Skeletal muscle tissue (tissue), 4 donors: ENCODE data around the gene DYRK2. TPM values are rescaled to one million over a fixed set of nuclear protein-coding genes. Genes with fewer than 3 reads are reported as not detected.

Experiments used
- H3K27ac ChIP-seq: one replicate; pipeline ENCODE4 v1.7.0; 2013; ENCODE audit warnings: mild to moderate bottlenecking, low read depth, low read length, inconsistent platforms
- H3K27me3 ChIP-seq, 3 donors: one replicate each; pipeline ENCODE4 v1.7.0; 2013; ENCODE audit warnings: low read length in 3 of 3; ENCODE audit not compliant: control insufficient read depth in 3 of 3, insufficient read depth in 3 of 3
- H3K36me3 ChIP-seq, 3 donors: one replicate each; pipeline ENCODE4 v1.7.0; 2013; ENCODE audit warnings: low read length in 3 of 3; ENCODE audit not compliant: control insufficient read depth in 3 of 3, insufficient read depth in 3 of 3
- H3K4me1 ChIP-seq, 3 donors: one replicate each; pipeline ENCODE4 v1.7.0; 2013; ENCODE audit warnings: low read length in 3 of 3, mild to moderate bottlenecking in 3 of 3; ENCODE audit not compliant: control insufficient read depth in 3 of 3, insufficient read depth in 3 of 3
- H3K4me3 ChIP-seq, 3 donors: one replicate each; pipeline ENCODE4 v1.7.0; 2013; ENCODE audit warnings: low read length in 3 of 3
- H3K9ac ChIP-seq, 3 donors: one replicate each; pipeline ENCODE4 v1.7.0; 2013; ENCODE audit warnings: low read length in 3 of 3, mild to moderate bottlenecking in 3 of 3, moderate library complexity in 2 of 3, low read depth in 1 of 3
- H3K9me3 ChIP-seq, 3 donors: one replicate each; pipeline ENCODE4 v1.7.0; 2013; ENCODE audit warnings: low read length in 3 of 3; ENCODE audit not compliant: control insufficient read depth in 3 of 3
- total RNA-seq: library from RNA; depleted of rRNA; stranded (reverse); fragments of >200 nt; gene quantifications from one replicate; pipeline ENCODE4 v1.2.3, GENCODE V29; 2014
- donor health status: Osteomylitis.

Gene DYRK2
- total RNA-seq = 47.0 TPM

DNA sequence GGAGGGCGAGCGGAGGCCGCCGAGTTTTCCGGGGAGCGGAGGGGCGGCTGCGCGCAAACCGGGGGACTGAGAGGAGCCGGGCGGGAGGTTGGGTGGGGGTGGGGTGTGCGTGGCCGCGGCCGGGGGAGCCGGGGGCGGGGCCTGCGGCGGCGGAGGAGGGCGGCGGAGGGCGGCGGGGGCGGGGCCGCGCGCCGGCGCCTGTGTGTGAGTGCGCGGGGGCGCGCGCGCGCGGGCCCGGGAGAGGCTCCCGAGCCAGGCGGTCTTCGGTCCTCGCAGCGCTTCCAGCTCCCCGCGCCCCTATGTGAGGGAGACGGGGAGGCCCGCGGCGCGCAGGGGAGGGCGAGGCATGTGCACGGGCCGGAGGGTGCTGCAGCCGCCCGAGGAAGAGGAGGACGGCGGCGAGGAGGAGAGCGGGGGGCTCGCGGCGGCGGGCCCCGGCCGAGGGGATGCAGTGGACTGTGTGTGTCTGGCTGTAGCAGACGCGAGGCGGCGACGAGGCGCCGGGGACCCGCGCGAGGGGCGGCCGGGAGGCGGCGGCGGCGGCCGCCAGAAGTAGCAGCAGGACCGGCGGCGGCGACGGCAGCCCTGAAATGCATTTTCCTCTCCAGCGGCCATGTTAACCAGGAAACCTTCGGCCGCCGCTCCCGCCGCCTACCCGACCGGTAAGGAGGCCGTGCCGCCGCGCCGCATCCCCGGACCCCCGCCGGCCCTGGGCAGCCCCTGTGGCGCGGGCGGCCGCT lies at the start of gene DYRK2:
Gene DYRK2 (plus strand): TSS at position 225 of the 740 bp plus-strand sequence. CDS start 389 bp downstream, at position 614.
- Histone ChIP-seq H3K9me3 (no peaks in the 10 kb centered on the region), H3K9ac (peak within 1 kb of the TSS; percentile 95 to 96 (median 95))

DNA sequence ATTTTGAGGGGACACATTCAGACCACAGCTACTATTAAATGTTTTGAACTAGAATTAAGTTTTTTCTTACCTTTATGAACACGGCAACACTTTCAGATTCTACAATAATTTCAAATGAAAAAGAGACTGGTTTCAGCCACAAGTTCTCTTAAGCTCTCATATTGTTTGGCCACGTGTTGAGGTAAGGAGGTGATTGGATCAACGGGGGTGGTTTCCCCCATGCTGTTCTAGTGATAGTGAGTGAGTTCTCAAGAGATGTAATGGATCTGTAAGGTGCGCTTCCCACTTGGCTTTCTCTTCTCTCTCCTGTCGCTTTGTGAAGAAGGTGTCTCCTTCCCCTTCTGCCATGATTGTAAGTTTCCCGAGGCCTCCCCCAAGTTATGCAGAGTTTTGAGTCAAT lies 48.9 kb upstream of the DYRK2 start:
- Histone ChIP-seq H3K9ac (no peak overlapping the region), H3K4me1 (no peaks in the 10 kb centered on the region), H3K36me3 (no peaks in the 10 kb centered on the region), H3K4me3 (no peak overlapping the region), H3K27ac (no peak overlapping the region), H3K9me3 (no peaks in the 10 kb centered on the region), H3K27me3 (no peaks in the 10 kb centered on the region)

More for the DNA sequence above, at the start of gene DYRK2:
- H3K4me1 ChIP-seq = peaks cover 21 to 26% (median 26%) of the 10 kb centered on the region in 3 donors
- peak within 1 kb of the TSS; percentile 100 for H3K27ac ChIP-seq
- peak within 1 kb of the TSS; percentile 89 to 90 (median 90) for H3K4me3 ChIP-seq
- peaks cover 0 to 13% (median 4%) of the 10 kb centered on the region in 3 donors for H3K36me3 ChIP-seq
- no peaks in the 10 kb centered on the region for H3K27me3 ChIP-seq

DNA sequence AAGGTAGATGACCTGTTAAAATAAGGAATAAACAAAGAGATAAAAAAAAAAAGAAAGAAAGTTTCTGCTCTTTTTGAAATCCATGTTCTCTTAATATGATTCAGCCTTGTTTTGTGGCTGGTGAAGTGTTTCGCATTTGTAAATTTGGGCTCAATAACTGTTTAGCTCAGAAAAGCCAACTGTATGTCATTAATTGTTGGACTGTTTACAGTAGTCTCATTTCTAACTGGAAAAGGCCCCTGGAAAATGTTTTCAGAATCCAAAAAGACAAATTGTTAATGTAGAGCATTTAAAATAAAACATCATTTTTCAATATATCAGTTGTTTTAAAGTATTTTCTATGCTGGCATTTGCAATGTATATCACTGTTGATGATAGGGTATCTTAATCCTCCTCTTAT lies 47.4 kb upstream of the DYRK2 start:
- no peak overlapping the region for H3K27ac ChIP-seq
- H3K9ac ChIP-seq = no peak overlapping the region
- H3K27me3 ChIP-seq = no peaks in the 10 kb centered on the region
- no peaks in the 10 kb centered on the region for H3K36me3 ChIP-seq
- no peaks in the 10 kb centered on the region for H3K4me1 ChIP-seq
- no peaks in the 10 kb centered on the region for H3K9me3 ChIP-seq
- no peak overlapping the region for H3K4me3 ChIP-seq

DNA sequence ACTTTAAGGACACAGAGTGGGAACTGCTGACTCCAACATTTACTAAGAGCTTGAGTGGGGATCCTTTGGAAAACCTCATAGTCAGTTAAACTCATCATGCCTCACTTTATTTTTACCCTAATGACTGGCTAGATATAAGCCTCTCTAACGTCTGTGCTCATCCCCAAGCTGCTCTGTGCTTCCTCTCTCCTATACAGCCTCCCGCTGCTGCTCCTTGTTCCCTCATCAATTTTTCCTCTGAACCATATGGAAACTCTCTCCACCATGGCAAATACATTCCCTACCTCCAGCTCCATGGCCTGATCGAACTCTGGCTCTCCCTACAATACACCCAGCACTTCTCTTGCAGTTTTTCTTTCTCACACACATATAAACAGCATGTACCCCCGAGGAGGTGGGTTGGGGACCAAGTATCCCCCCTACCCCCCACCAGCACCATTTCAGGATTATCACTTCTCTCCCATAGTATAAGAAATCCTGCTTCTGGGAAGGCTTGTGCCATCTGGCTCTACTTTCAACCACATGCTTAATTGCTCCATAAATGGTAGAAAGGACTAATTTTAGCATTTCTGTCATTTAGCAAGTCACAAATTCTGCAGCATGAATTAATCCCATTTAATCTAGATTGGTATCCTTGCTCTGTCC lies 39.2 kb upstream of the DYRK2 start:
- Histone ChIP-seq H3K27me3 (no peaks in the 10 kb centered on the region), H3K4me3 (no peak overlapping the region), H3K36me3 (no peaks in the 10 kb centered on the region), H3K9me3 (no peaks in the 10 kb centered on the region), H3K27ac (no peak overlapping the region), H3K4me1 (no peaks in the 10 kb centered on the region), H3K9ac (no peak overlapping the region)

DNA sequence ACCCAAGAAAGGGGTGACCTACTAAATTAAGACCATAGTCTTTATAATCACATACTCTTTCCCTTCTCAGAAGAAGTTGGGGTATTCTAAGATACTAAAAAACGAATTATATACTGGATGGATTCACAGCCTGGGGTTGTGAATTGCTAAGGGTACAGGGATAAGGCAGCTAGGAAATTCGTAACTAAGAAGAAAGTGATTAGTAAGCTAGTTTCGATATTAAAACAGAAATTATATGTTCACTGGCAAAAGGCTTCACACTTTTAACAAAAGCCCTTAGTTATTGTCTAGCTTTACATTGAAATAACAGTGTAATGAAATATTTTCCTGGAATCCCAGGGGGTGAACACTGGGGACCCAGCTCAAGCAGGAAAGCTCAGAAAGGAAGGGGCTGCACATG lies 35.5 kb upstream of the DYRK2 start:
- H3K27ac ChIP-seq = no peak overlapping the region

DNA sequence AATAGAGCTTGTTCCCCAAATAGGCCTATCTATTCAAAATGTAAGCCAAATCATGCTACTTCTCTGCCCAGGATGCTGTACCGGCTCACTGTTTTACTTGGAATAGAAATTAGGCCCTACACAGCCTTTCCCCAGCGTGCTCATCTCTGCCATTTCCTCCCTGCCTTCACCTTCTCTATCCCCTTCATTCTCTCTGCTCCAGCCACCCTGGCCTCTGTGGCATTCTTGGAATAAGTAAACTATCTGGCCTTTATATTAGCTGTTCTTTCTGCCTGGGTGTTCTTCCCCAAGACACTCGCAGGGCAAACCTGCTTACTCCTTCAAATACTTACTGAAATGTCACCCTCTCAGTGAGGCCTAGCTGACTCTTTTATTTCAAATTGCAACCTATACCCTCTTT lies 30.9 kb upstream of the DYRK2 start:
- no peaks in the 10 kb centered on the region for H3K27me3 ChIP-seq
- H3K9me3 ChIP-seq = no peaks in the 10 kb centered on the region
- H3K27ac ChIP-seq = no peak overlapping the region
- no peak overlapping the region for H3K4me3 ChIP-seq
- H3K9ac ChIP-seq = no peak overlapping the region
- no peaks in the 10 kb centered on the region for H3K36me3 ChIP-seq
- peaks cover 0 to 7% (median 6%) of the 10 kb centered on the region in 3 donors for H3K4me1 ChIP-seq

More for the DNA sequence above, 35.5 kb upstream of the DYRK2 start:
- Histone ChIP-seq H3K27me3 (no peaks in the 10 kb centered on the region), H3K9me3 (no peaks in the 10 kb centered on the region), H3K4me1 (no peaks in the 10 kb centered on the region), H3K4me3 (no peak overlapping the region), H3K36me3 (no peaks in the 10 kb centered on the region), H3K9ac (no peak overlapping the region)

DNA sequence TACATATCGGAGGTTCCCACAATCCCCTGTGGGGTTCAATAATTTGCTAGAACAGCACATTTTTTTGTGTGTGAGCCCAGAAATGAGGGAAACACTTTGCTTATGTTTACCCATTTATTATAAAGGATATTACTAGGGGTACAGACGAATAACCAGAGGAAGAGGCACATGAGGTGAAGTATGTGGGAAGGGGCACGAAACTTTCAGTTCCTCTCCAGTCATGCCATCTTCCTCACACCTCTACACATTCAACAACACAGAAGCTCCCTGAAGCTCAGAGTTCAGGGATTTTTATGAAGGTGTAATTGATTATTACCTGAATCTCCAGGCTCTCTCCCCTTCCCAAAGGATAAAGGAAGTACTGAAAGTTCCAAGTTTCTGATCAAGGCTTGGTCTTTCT lies 30.2 kb upstream of the DYRK2 start:
- Histone ChIP-seq H3K27ac (no peak overlapping the region), H3K36me3 (no peaks in the 10 kb centered on the region), H3K4me1 (peaks cover 0 to 7% (median 6%) of the 10 kb centered on the region in 3 donors), H3K4me3 (no peak overlapping the region), H3K27me3 (no peaks in the 10 kb centered on the region), H3K9me3 (no peaks in the 10 kb centered on the region), H3K9ac (no peak overlapping the region)

DNA sequence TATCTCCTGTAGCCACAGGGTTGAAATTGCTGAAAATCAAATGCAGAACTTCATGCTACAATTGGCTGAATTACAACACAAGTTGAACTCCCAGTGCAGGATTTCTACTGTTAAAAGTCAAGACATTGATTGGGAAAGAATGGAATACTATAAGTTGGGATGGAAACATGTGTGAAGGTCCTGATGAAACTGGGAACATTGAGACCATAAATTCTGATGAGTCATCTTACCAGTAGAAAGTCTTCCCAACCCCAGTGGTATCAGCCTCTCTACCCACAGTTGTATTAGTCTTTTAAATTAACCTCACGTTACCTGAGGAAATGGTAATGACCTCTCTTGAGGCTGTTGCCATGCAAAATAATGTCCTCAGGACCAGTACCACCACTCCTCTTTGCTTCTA lies 27.4 kb upstream of the DYRK2 start:
- H3K27ac ChIP-seq = no peak overlapping the region
- no peaks in the 10 kb centered on the region for H3K36me3 ChIP-seq
- H3K27me3 ChIP-seq = no peaks in the 10 kb centered on the region
- H3K4me1 ChIP-seq = peaks cover 0 to 7% (median 6%) of the 10 kb centered on the region in 3 donors
- no peaks in the 10 kb centered on the region for H3K9me3 ChIP-seq
- H3K9ac ChIP-seq = no peak overlapping the region
- no peak overlapping the region for H3K4me3 ChIP-seq

DNA sequence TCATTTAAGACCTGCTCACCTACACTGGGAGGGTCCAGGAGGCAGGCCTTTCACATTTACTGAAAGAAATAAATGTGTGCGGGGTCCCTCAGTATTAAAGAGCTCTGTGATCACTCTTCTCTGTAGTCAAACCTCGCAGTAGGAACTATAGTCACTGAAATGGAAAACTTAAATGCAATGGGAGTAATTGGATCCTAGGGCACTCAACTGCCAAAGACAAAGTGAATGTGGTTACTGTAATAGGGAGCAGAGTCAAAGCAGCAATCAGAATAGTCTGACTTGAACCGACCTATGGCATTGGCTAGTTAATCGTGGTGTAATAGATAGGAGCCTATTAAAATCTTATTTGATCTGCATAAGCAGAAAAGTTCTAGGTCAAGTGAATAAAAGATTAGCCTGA lies 26.6 kb upstream of the DYRK2 start:
- H3K27ac ChIP-seq = no peak overlapping the region
- no peaks in the 10 kb centered on the region for H3K9me3 ChIP-seq
- H3K4me3 ChIP-seq = no peak overlapping the region
- H3K4me1 ChIP-seq = peaks cover 0 to 7% (median 6%) of the 10 kb centered on the region in 3 donors
- H3K36me3 ChIP-seq = no peaks in the 10 kb centered on the region
- no peak overlapping the region for H3K9ac ChIP-seq
- H3K27me3 ChIP-seq = no peaks in the 10 kb centered on the region

DNA sequence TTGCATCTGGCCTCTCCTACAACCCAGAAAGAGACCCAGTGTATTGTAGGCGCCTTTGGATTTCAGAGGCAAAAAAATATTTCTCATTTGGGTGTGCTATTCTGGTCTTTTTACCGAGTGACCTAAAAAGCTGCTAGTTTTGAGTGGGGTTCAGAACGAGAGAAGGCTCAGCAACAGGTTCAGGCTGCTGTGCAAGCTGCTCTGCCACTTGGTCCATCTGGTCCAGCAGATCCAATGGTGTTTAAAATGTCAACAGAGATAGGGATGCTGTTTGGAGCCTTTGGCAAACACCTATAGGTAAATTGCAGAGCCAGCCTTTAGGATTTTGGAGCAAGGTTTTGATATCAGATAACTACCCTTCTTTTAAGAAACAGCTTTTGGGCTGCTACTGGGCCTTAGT lies 25.3 kb upstream of the DYRK2 start:
- no peak overlapping the region for H3K4me3 ChIP-seq
- H3K27me3 ChIP-seq = no peaks in the 10 kb centered on the region
- peaks cover 0 to 7% (median 6%) of the 10 kb centered on the region in 3 donors for H3K4me1 ChIP-seq
- no peaks in the 10 kb centered on the region for H3K9me3 ChIP-seq
- H3K27ac ChIP-seq = no peak overlapping the region
- no peaks in the 10 kb centered on the region for H3K36me3 ChIP-seq
- H3K9ac ChIP-seq = no peak overlapping the region
